ENCODE measurements around the gene TP53I3.

GRCh38 chr2:24104906-24105305, 20.3 kb upstream of the TP53I3 start:
- TF ChIP-seq POLR2A (IDR thresholded peaks at IDR 0.05), result no peak
- TF ChIP-seq, protein P1, sequence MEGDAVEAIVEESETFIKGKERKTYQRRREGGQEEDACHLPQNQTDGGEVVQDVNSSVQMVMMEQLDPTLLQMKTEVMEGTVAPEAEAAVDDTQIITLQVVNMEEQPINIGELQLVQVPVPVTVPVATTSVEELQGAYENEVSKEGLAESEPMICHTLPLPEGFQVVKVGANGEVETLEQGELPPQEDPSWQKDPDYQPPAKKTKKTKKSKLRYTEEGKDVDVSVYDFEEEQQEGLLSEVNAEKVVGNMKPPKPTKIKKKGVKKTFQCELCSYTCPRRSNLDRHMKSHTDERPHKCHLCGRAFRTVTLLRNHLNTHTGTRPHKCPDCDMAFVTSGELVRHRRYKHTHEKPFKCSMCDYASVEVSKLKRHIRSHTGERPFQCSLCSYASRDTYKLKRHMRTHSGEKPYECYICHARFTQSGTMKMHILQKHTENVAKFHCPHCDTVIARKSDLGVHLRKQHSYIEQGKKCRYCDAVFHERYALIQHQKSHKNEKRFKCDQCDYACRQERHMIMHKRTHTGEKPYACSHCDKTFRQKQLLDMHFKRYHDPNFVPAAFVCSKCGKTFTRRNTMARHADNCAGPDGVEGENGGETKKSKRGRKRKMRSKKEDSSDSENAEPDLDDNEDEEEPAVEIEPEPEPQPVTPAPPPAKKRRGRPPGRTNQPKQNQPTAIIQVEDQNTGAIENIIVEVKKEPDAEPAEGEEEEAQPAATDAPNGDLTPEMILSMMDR (IDR thresholded peaks at IDR 0.05), result no peak
